ENCODE results near the gene C5orf47.
A peak's percentile ranks its signal among the peaks of the same experiment; 100 is the strongest.

C5orf47 gene

GRCh38 chr5:174030286-174030685, 41.3 kb downstream of the C5orf47 start:
- no peak overlapping the region for H3K4me3 ChIP-seq (ENCODE audit: low read depth, low read length)
- TF ChIP-seq CTCF (IDR thresholded peaks at IDR 0.05; ENCODE audit: borderline replicate concordance, insufficient read depth, low read depth, low read length) = no peak

- H3K4me3 ChIP-seq (ENCODE audit: low read depth, low read length) = no peak overlapping the region
- TF ChIP-seq CTCF (IDR thresholded peaks at IDR 0.05; ENCODE audit: borderline replicate concordance, insufficient read depth, low read depth, low read length) = no peak
Observed at GRCh38 chr5:174044466-174045254, 55.7 kb downstream of the C5orf47 start.

- peak; percentile 68 for TF ChIP-seq CTCF (IDR thresholded peaks at IDR 0.05; ENCODE audit: borderline replicate concordance, insufficient read depth, low read depth, low read length)
- no peak within 1 kb of the TSS for H3K4me3 ChIP-seq (ENCODE audit: low read depth, low read length)
Observed at GRCh38 chr5:174045470-174046025, 56.6 kb downstream of the C5orf47 start, which contains the start of gene NSG2. Gene NSG2, plus strand, starts transcription at chr5:174045706. Its CDS starts 1,050 bp downstream, at chr5:174046756.

GRCh38 chr5:174046558-174046957, 57.6 kb downstream of the C5orf47 start:
- no peak overlapping the region for H3K4me3 ChIP-seq (ENCODE audit: low read depth, low read length)
- TF ChIP-seq CTCF (IDR thresholded peaks at IDR 0.05; ENCODE audit: borderline replicate concordance, insufficient read depth, low read depth, low read length) = no peak

GRCh38 chr5:174047472-174048099, 58.6 kb downstream of the C5orf47 start:
- no peak overlapping the region for H3K4me3 ChIP-seq (ENCODE audit: low read depth, low read length)
- no peak for TF ChIP-seq CTCF (IDR thresholded peaks at IDR 0.05; ENCODE audit: borderline replicate concordance, insufficient read depth, low read depth, low read length)

GRCh38 chr5:174052636-174053035, 63.7 kb downstream of the C5orf47 start:
- no peak overlapping the region for H3K4me3 ChIP-seq (ENCODE audit: low read depth, low read length)
- TF ChIP-seq CTCF (IDR thresholded peaks at IDR 0.05; ENCODE audit: borderline replicate concordance, insufficient read depth, low read depth, low read length) = no peak

Measured in GM12875 (cell line).